ENCODE data around the gene CHST3.

- TF ChIP-seq CTCF (IDR thresholded peaks at IDR 0.05 in 8 of 11, conservative IDR thresholded peaks at IDR 0.05 in 3 of 11) (no peak), POLR2A (IDR thresholded peaks at IDR 0.05) (no peak)
Measured at GRCh38 chr10:72014197-72014596, 50.0 kb downstream of the CHST3 start.

All from spleen (tissue), 7 donors.